ENCODE data around the gene CDIPT. TPM values are rescaled to one million over a fixed set of nuclear protein-coding genes. Genes with fewer than 3 reads are reported as not detected.
A peak's percentile ranks its signal among the peaks of the same experiment; 100 is the strongest.

CDIPT gene
- total and polyA plus RNA-seq, 2 of the 13 experiments (the other 11 are each of a cell fraction or from before 2014, with no cell fraction given), result 54.9 to 97.5 TPM

DNA sequence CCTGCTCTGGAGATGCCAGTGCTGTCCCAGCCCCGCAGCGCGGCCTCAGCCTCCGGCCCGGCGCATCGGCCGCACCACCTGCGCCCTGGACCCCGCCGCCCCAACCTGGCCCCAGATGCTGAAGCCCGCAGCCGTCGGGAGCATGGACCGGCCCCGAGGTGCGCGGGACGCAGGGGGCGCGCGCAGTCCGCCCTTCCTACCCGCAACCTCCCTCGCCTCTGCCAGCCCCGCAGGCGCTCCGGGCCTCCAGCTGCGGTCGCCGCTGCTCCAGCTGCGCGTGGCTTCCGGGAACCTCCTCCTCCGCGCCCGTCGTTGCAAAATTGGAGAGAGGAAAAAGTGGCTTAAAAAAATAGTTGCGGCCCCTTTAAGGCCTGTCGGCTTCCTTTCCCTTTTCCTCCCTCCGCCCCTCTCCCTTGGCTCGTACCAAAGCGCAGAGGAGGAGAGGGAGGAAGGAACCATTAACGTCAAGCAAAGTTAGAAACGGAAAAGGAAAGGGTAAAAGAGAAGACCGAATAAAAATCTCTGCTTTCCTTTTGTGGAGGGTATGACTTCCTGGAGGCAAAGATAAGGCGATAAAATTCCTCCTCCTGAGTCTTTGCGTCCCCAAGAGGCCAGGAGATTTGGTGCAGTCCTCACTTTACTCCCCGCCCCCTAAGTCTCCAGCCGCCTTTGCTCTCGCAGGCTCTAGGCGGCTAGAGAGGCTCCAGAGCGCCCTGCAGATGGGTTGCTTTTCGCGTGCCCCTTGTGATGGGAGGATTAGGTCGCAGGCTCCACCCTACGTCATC is at the start of gene CDIPT (continued):
- TF ChIP-seq ZNF350 (CRISPR knock-in tag; IDR thresholded peaks at IDR 0.05; ENCODE audit: borderline replicate concordance, low read depth), result peak; percentile 90; the same call in 1 of the 2 replicates
- 0 out of 2 replicates have a peak, but pooled peaks have one; percentile 13 for TF ChIP-seq RNF2 (conservative IDR thresholded peaks at IDR 0.05; ENCODE audit: low read depth)
- TF ChIP-seq HOXA9 (CRISPR knock-in tag; IDR thresholded peaks at IDR 0.05; ENCODE audit: borderline replicate concordance), result peak; percentile 70; the same call in 1 of the 2 replicates
- TF ChIP-seq, protein P1, sequence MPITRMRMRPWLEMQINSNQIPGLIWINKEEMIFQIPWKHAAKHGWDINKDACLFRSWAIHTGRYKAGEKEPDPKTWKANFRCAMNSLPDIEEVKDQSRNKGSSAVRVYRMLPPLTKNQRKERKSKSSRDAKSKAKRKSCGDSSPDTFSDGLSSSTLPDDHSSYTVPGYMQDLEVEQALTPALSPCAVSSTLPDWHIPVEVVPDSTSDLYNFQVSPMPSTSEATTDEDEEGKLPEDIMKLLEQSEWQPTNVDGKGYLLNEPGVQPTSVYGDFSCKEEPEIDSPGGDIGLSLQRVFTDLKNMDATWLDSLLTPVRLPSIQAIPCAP (CRISPR knock-in tag; IDR thresholded peaks at IDR 0.05; ENCODE audit: low read depth), result no peak
- TF ChIP-seq HNF4G (IDR thresholded peaks at IDR 0.05; ENCODE audit: borderline replicate concordance, low read depth, low read length), result no peak
- no peak for TF ChIP-seq HNF4G (CRISPR knock-in tag; IDR thresholded peaks at IDR 0.05; ENCODE audit: borderline replicate concordance, low read depth)
- TF ChIP-seq ZIK1 (CRISPR knock-in tag; IDR thresholded peaks at IDR 0.05; ENCODE audit: borderline replicate concordance, low read depth), result peak; percentile 60
- peak; percentile 42; the same call in 1 of the 2 replicates for TF ChIP-seq SIX1 (CRISPR knock-in tag; IDR thresholded peaks at IDR 0.05; ENCODE audit: borderline replicate concordance)
- TF ChIP-seq U2AF1 (optimal IDR thresholded peaks at IDR 0.05; ENCODE audit: low read depth, low read length), result peak; percentile 100
- TF ChIP-seq ELF3 (CRISPR knock-in tag; IDR thresholded peaks at IDR 0.05), result peak; percentile 75; the same call in 1 of the 2 replicates
- TF ChIP-seq CBX5 (CRISPR knock-in tag; IDR thresholded peaks at IDR 0.05; ENCODE audit: borderline replicate concordance), result peak; percentile 98
- TF ChIP-seq SIN3B (IDR thresholded peaks at IDR 0.05; ENCODE audit: low read length), result peak; percentile 37; the same call in 1 of the 2 replicates
- TF ChIP-seq ZNF781 (CRISPR knock-in tag; IDR thresholded peaks at IDR 0.05; ENCODE audit: borderline replicate concordance, not compliant biosample characterization), result no peak
- no peak; the same call in 1 of the 2 replicates for TF ChIP-seq ZBTB38 (CRISPR knock-in tag; IDR thresholded peaks at IDR 0.05)
- TF ChIP-seq, protein P2, sequence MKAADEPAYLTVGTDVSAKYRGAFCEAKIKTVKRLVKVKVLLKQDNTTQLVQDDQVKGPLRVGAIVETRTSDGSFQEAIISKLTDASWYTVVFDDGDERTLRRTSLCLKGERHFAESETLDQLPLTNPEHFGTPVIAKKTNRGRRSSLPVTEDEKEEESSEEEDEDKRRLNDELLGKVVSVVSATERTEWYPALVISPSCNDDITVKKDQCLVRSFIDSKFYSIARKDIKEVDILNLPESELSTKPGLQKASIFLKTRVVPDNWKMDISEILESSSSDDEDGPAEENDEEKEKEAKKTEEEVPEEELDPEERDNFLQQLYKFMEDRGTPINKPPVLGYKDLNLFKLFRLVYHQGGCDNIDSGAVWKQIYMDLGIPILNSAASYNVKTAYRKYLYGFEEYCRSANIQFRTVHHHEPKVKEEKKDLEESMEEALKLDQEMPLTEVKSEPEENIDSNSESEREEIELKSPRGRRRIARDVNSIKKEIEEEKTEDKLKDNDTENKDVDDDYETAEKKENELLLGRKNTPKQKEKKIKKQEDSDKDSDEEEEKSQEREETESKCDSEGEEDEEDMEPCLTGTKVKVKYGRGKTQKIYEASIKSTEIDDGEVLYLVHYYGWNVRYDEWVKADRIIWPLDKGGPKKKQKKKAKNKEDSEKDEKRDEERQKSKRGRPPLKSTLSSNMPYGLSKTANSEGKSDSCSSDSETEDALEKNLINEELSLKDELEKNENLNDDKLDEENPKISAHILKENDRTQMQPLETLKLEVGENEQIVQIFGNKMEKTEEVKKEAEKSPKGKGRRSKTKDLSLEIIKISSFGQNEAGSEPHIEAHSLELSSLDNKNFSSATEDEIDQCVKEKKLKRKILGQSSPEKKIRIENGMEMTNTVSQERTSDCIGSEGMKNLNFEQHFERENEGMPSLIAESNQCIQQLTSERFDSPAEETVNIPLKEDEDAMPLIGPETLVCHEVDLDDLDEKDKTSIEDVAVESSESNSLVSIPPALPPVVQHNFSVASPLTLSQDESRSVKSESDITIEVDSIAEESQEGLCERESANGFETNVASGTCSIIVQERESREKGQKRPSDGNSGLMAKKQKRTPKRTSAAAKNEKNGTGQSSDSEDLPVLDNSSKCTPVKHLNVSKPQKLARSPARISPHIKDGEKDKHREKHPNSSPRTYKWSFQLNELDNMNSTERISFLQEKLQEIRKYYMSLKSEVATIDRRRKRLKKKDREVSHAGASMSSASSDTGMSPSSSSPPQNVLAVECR (CRISPR knock-in tag; IDR thresholded peaks at IDR 0.05; ENCODE audit: borderline replicate concordance), result peak; percentile 95
- TF ChIP-seq HES4 (CRISPR knock-in tag; IDR thresholded peaks at IDR 0.05; ENCODE audit: borderline replicate concordance), result no peak; the same call in 1 of the 2 replicates
- TF ChIP-seq ZNF20 (CRISPR knock-in tag; IDR thresholded peaks at IDR 0.05), result no peak
- TF ChIP-seq BRF2 (CRISPR knock-in tag; IDR thresholded peaks at IDR 0.05), result no peak
- TF ChIP-seq HDAC6 (IDR thresholded peaks at IDR 0.05; ENCODE audit: low read depth, low read length), result no peak
- TF ChIP-seq PHF8 (CRISPR knock-in tag; IDR thresholded peaks at IDR 0.05), result peak; percentile 85
- peak; percentile 90 for TF ChIP-seq KDM5A (IDR thresholded peaks at IDR 0.05; ENCODE audit: borderline replicate concordance, low read length)
